Measurements from ENCODE around the gene TULP4. TPM values are rescaled to one million over a fixed set of nuclear protein-coding genes. Genes with fewer than 3 reads are reported as not detected.

The TULP4 gene
- total and polyA plus RNA-seq, 2 donors = 5.3 to 293 TPM

DNA sequence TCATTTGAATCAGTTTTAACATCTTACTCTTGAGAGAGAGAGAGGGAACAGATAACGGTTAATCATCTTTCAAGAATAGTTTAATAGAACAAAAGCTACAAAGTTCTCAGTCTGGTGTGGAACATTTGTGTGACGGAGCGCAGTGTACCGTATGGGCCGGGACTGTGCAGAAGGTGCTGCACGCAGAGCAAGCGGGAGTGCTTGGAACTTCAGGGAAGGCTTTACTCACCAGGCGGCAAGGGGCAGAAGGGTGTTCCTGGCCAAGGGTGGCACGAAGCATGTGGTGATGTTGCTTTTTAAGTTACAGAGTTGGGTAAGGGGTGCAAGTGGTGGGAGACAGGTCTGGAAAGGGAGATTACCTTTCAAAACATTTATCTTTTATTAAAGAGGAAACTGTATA is 95.7 kb downstream of the TULP4 start:
- DNase-seq (ENCODE audit: extremely low spot score) = no peak
- H3K4me3 ChIP-seq (ENCODE audit: low read depth, low read length) = no peak overlapping the region
- peaks cover 3% of the 10 kb centered on the region for H3K4me1 ChIP-seq (ENCODE audit: insufficient read depth)
- 96% methylated on average over 9 of the region's 9 CpGs for WGBS
- H3K36me3 ChIP-seq (ENCODE audit: insufficient read depth) = no peaks in the 10 kb centered on the region
- no peak overlapping the region for H3K27ac ChIP-seq (ENCODE audit: low read depth)

DNA sequence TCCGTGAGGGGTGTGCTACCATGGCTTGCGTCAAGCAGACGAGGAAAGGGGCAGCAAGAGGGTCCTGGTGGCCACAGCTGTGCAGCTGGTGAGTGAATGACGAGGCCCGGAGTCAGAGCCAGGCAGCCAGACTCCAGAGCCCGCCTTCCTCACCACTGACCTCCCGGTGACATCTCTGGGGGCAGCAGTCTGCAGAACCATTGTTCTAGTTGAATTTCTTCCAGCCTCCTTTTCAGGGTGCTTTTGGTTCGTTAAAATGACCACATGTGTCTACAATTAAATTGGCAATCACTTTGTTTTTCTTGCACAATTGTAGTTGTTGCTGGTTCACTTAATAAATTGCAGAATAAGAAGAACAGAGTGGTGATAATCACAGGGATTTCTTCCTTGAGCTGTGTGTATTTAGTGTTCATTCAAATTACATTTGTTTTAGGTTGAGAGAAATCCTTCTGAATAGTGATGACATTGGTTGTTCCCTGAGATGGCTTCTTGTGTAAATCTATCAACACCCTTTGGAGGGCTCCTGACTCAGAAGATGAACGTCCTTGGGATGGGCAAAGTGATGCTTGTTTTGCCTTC is 96.4 kb downstream of the TULP4 start:
- H3K27ac ChIP-seq (ENCODE audit: low read depth) = no peak overlapping the region
- 57% methylated on average over 9 of the region's 9 CpGs for WGBS
- DNase-seq (ENCODE audit: extremely low spot score) = no peak
- H3K36me3 ChIP-seq (ENCODE audit: insufficient read depth) = no peaks in the 10 kb centered on the region
- H3K4me1 ChIP-seq (ENCODE audit: insufficient read depth) = peaks cover 3% of the 10 kb centered on the region
- H3K4me3 ChIP-seq (ENCODE audit: low read depth, low read length) = no peak overlapping the region

DNA sequence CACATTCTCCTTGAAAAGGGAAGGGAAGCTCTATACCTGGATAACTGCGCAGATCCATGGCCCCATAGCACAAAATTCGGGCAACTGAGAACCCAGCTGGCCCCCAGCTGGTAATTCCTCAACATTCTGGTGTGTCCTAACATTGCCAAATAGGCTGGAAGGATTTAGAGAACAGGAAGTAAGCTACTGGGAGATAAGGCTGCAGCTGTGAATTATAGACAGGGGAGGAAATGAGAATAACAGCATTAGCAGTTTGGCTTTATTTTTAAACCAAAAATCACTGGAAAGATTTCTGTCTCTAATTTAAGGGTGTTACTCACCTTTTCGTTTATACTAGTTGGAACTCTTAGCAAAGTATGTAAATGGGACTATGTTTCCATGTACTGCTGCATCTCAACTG is 97.2 kb downstream of the TULP4 start:
- WGBS = 58% methylated on average over 3 of the region's 3 CpGs
- Histone ChIP-seq H3K36me3 (ENCODE audit: insufficient read depth) (no peaks in the 10 kb centered on the region), H3K27ac (ENCODE audit: low read depth) (no peak overlapping the region), H3K4me1 (ENCODE audit: insufficient read depth) (peaks cover 3% of the 10 kb centered on the region), H3K4me3 (ENCODE audit: low read depth, low read length) (no peak overlapping the region)
- no peak for DNase-seq (ENCODE audit: extremely low spot score)

DNA sequence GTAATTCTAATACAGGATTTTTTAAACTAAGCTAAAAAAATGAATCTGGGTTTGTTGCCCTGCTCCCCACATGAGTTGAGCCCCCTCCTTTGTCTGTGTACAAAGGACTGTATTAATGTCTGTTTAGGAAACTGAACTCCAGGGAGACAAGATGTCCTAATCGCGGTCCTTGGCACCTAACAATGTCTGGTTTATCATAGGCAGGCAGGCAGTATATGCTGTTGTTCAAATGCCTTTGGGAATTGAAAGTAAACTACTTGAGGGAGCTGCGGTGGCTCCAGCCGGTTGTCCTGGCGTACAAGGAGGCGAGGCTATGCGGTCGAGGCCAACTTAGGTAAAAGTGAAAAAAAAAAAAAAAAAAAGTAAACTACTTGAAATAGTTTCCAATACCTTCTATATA is 98.5 kb downstream of the TULP4 start:
- Histone ChIP-seq H3K27ac (ENCODE audit: low read depth) (no peak overlapping the region), H3K4me3 (ENCODE audit: low read depth, low read length) (no peak overlapping the region), H3K36me3 (ENCODE audit: insufficient read depth) (peaks cover under 1% of the 10 kb centered on the region), H3K4me1 (ENCODE audit: insufficient read depth) (peaks cover 3% of the 10 kb centered on the region)
- 85% methylated on average over 8 of the region's 8 CpGs for WGBS
- no peak for DNase-seq (ENCODE audit: extremely low spot score)

- Histone ChIP-seq H3K4me3 (ENCODE audit: low read depth, low read length) (no peak overlapping the region), H3K4me1 (ENCODE audit: insufficient read depth) (peaks cover 1% of the 10 kb centered on the region), H3K36me3 (ENCODE audit: insufficient read depth) (peaks cover 3% of the 10 kb centered on the region), H3K27ac (ENCODE audit: low read depth) (no peak overlapping the region)
- WGBS = 91% methylated on average over 4 of the region's 4 CpGs
- no peak for DNase-seq (ENCODE audit: extremely low spot score)
Measured at GRCh38 chr6:158411998-158412397, 99.7 kb downstream of the TULP4 start.

DNA sequence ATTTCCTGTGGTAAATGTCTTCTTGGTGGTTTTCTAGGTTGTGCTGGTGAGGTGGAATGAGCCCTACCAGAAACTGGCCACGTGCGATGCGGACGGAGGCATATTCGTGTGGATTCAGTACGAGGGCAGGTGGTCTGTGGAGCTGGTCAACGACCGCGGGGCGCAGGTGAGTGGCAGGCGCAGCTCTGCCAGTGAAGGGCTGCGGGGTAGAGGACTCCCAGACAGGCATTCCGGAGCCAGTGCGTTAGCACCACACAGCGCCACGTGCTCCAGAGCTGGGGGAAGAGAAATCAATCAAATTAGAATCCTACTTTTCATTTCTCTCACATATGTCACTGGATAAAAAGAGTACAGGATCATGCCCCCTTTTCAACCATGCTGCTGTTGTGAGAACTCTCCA is 100.8 kb downstream of the TULP4 start:
- WGBS = 96% methylated on average over 16 of the region's 16 CpGs
- no peak for DNase-seq (ENCODE audit: extremely low spot score)
- H3K4me1 ChIP-seq (ENCODE audit: insufficient read depth) = peaks cover 1% of the 10 kb centered on the region
- H3K36me3 ChIP-seq (ENCODE audit: insufficient read depth) = peaks cover 3% of the 10 kb centered on the region
- H3K4me3 ChIP-seq (ENCODE audit: low read depth, low read length) = no peak overlapping the region
- no peak overlapping the region for H3K27ac ChIP-seq (ENCODE audit: low read depth)

DNA sequence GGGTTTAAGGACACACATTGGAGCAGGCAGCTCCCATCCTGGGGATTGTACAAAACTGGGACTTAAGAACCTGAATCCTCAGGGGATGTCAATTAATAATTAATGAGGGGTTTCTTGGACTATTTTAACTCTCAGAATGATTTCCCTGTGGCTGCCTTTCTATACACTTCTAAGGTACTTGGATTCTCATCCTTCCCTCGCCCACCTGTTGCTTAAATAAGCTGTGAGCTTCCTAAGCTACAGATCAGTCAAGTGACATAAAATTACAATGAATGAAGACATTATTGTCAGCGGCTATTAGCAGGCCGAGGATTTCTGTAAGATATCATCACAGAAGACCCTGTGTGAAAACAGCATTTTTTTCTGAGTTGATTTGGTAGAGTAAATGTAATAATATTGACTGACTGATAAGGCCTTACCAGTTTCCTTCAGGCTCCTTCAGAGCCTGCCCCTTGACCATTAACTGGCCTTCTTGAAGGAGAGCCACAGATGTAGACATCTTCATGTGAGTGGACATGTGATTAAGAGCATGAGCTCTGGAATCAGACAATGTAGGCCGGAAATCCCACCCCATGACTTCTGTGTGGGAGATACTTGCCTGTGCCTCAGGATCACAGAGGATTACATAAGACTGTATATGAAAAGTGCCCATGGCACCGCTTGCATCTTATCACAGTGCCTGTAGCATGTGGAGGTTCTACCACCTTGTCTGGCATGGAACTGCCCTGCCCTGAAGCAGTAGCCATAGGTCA is 101.7 kb downstream of the TULP4 start:
- 95% methylated on average over 5 of the region's 5 CpGs for WGBS
- no peak for DNase-seq (ENCODE audit: extremely low spot score)
- no peak overlapping the region for H3K4me3 ChIP-seq (ENCODE audit: low read depth, low read length)

GRCh38 chr6:158414851-158415262 is 102.6 kb downstream of the TULP4 start:
- Histone ChIP-seq H3K27ac (ENCODE audit: low read depth) (no peak overlapping the region), H3K36me3 (ENCODE audit: insufficient read depth) (peaks cover 3% of the 10 kb centered on the region), H3K4me3 (ENCODE audit: low read depth, low read length) (no peak overlapping the region), H3K4me1 (ENCODE audit: insufficient read depth) (no peaks in the 10 kb centered on the region)
- 77% methylated on average over 5 of the region's 5 CpGs for WGBS
- no peak for DNase-seq (ENCODE audit: extremely low spot score)

More for the DNA sequence above, 101.7 kb downstream of the TULP4 start:
- H3K4me1 ChIP-seq (ENCODE audit: insufficient read depth) = peaks cover 1% of the 10 kb centered on the region
- no peak overlapping the region for H3K27ac ChIP-seq (ENCODE audit: low read depth)
- H3K36me3 ChIP-seq (ENCODE audit: insufficient read depth) = peaks cover 3% of the 10 kb centered on the region

DNA sequence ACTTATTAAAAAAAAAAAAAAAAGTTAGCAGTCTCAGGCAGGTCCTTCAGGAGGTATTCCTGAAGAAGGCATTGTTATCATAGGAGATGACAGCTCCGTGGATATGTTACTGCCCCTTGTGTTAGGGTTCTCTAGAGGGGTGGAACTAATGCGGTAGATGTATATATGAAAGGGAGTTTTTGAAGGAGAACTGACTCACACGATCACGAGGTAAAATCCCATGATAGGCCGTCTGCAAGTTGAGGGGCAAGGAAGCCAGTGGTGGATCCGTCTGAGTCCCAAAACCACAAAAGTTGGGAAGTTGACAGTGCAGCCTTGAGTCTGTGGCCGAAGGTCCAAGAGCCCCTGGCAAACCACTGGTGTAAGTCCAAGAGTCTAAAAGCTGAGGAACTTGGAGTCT is 103.4 kb downstream of the TULP4 start:
- WGBS = 89% methylated on average over 7 of the region's 7 CpGs
- peaks cover 3% of the 10 kb centered on the region for H3K36me3 ChIP-seq (ENCODE audit: insufficient read depth)
- no peaks in the 10 kb centered on the region for H3K4me1 ChIP-seq (ENCODE audit: insufficient read depth)
- no peak overlapping the region for H3K27ac ChIP-seq (ENCODE audit: low read depth)
- H3K4me3 ChIP-seq (ENCODE audit: low read depth, low read length) = no peak overlapping the region
- no peak for DNase-seq (ENCODE audit: extremely low spot score)

DNA sequence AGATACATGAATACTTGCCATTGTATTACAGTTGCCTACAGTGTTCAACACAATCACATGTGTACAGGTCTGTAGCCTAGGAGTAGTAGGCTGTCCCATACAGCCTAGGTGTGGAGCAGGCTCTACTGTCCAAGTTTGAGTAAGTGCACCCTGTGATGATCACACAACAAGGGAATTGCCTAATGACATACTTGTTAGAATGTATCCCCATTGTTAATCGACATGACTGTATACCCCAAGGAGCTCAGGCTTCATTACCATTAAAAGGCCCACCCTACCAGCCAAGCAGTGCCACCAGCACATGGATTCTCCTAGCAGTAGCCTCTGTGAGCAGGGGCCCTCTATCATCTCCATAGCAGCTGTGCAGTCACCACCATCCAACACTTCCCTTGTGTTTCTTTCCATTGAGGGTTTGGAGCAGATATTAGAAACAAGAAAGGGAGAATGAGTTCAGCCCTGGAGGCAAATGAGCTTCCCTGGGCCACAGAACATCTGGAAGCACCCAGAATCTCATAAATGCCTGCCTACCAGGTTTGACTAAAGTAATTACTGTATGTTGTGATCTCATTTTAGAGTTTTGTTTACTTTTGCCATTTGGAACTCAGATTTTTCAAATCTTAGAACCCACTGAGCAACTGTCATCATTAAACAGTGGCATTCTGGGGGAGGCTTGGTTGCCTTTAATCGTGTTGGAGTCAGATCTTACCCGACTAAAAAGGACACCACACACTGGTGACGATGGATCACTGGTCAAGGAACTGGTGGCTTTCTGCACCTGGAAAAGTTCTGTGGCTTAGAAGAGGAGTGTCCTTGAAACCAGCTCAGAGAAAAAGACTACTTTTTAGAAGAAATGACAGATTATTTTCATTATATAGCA is 104.9 kb downstream of the TULP4 start:
- WGBS = 92% methylated on average over 4 of the region's 4 CpGs
- Histone ChIP-seq H3K4me3 (ENCODE audit: low read depth, low read length) (no peak overlapping the region), H3K36me3 (ENCODE audit: insufficient read depth) (peaks cover 3% of the 10 kb centered on the region), H3K27ac (ENCODE audit: low read depth) (no peak overlapping the region), H3K4me1 (ENCODE audit: insufficient read depth) (no peaks in the 10 kb centered on the region)
- DNase-seq (ENCODE audit: extremely low spot score) = no peak

DNA sequence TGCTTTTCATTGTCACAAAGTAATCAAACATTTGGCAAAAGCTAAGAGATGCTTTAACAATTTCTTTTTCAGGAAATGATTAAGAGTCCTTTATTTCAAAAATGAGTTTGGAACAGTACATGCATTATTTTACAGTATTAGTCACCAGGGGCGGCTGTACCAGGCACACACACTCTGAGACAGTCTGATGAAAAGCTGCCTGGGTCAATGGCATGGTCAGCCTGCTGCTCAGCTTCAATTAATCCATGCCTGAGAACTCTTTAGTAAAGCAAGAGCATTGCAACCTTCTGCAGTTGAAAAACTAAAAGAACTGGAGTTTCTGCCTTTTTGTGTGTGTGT is 105.5 kb downstream of the TULP4 start:
- 80% methylated on average over 1 of the region's 1 CpG for WGBS
- no peak for DNase-seq (ENCODE audit: extremely low spot score)
- Histone ChIP-seq H3K27ac (ENCODE audit: low read depth) (no peak overlapping the region), H3K4me1 (ENCODE audit: insufficient read depth) (no peaks in the 10 kb centered on the region), H3K4me3 (ENCODE audit: low read depth, low read length) (no peak overlapping the region), H3K36me3 (ENCODE audit: insufficient read depth) (peaks cover 3% of the 10 kb centered on the region)

GRCh38 chr6:158418501-158418900 is 106.2 kb downstream of the TULP4 start:
- no peaks in the 10 kb centered on the region for H3K4me1 ChIP-seq (ENCODE audit: insufficient read depth)
- 97% methylated on average over 2 of the region's 2 CpGs for WGBS
- H3K4me3 ChIP-seq (ENCODE audit: low read depth, low read length) = no peak overlapping the region
- peaks cover 3% of the 10 kb centered on the region for H3K36me3 ChIP-seq (ENCODE audit: insufficient read depth)
- H3K27ac ChIP-seq (ENCODE audit: low read depth) = no peak overlapping the region
- DNase-seq (ENCODE audit: extremely low spot score) = no peak

- Histone ChIP-seq H3K4me3 (ENCODE audit: low read depth, low read length) (no peak overlapping the region), H3K27ac (ENCODE audit: low read depth) (no peak overlapping the region), H3K4me1 (ENCODE audit: insufficient read depth) (no peaks in the 10 kb centered on the region), H3K36me3 (ENCODE audit: insufficient read depth) (peaks cover 3% of the 10 kb centered on the region)
- DNase-seq (ENCODE audit: extremely low spot score) = no peak
- 97% methylated on average over 2 of the region's 2 CpGs for WGBS
Measured at GRCh38 chr6:158419339-158419909, 107.2 kb downstream of the TULP4 start.
